HG02798 (cell line): ENCODE measurements around the gene MTHFSD.

Experiments used
- ATAC-seq: cut with Tn5 transposase; IDR thresholded peaks from one replicate; pipeline ENCODE4 v1.9.1; 2021; ENCODE audit warnings: mild to moderate bottlenecking; ENCODE audit not compliant: unreplicated experiment, poor library complexity

MTHFSD gene

DNA sequence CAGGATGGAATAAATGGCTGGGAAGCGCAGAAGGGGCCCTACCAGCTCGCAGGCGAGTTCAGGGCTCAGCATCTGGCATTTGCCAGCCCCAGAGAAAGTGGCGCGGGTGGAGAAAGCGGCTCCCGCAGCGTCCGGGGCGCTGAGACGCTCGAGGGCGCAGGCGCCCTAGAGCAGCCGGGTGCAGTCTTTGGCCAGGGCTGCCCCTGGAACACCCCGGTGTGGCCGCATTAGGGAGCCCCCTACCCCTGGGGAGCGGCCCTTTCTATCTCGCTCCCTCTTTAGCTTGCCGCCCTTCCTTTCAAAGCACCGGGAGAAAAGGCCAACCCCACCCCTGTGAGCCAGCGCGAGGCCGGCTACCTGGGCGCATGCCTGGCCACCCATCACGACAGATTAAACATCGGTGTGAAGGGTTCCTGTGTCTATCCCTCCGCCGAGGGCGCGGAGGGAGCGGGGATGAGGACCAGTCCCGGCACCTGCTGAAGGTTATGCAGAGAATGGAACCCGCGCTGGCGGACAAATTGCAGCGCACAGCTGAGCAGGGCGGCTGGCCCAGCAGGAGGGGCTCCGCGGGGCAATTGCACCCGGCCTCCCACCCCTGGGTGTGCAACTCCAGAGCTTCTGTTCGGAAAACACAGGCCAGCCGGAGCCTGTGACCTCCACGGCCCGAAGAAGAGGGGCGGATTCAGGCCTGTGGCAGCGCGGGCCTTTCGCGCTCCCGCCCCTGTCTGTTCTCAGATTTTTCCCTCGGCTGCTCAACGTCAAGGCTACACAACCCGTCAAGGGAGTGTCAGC, 60.3 kb downstream of the MTHFSD start:
- no peak for ATAC-seq

DNA sequence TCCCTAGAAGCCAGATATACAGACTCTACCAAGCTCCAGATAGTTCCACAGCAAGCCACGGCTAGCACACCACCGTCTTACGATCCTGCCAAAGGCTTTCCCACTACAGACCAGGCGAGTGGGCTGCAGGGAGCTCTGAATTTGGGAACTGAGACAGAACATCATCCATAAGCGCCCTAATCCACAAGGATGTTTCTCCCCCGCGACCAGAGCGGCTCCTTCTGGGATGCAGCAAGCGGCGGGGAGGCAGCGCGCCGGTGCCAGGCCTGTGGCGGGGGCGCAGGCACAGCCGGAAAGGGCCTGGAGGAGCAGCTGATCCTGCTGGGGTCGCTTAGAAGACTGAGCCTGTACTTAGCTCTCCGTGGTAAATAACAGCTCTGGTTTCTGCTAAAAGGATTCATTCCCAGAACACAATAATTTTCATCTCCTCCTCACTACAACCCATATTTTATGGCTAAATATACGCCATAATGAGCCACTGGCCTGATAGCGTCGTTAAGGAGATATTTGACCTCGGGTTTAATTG, 60.9 kb downstream of the MTHFSD start:
- ATAC-seq: no peak

DNA sequence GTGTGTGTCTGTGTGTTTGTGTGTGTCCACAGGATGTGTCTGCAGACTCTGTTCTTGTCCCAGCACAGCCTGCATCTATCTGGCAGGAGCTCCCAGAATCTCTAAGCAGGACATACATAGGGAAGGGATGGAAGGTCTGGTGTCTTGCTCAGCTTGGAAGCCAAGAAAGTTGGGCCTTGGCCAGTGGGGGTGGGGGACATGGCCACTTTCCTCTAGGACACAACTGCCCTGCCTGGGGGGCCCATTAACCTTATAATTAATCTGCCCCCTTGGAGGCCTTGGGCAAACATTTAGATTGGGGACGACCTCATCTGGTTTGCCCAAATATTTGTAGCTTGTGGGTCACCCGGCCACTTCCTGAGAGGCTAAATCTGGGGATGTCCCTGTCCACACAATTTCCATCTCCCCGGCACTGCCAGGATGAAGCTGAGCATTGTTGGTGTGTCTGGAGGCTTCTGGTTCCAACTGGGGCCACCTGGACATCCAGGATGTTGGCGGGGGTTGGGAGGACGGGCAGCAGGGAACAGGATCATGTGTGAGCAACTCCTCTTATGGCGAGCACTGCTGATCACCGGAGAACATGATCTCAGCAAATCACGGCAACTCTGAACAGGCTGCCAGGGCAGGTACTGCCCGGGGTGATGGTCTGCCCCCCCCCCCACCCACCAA, 61.9 kb downstream of the MTHFSD start:
- ATAC-seq: no peak

DNA sequence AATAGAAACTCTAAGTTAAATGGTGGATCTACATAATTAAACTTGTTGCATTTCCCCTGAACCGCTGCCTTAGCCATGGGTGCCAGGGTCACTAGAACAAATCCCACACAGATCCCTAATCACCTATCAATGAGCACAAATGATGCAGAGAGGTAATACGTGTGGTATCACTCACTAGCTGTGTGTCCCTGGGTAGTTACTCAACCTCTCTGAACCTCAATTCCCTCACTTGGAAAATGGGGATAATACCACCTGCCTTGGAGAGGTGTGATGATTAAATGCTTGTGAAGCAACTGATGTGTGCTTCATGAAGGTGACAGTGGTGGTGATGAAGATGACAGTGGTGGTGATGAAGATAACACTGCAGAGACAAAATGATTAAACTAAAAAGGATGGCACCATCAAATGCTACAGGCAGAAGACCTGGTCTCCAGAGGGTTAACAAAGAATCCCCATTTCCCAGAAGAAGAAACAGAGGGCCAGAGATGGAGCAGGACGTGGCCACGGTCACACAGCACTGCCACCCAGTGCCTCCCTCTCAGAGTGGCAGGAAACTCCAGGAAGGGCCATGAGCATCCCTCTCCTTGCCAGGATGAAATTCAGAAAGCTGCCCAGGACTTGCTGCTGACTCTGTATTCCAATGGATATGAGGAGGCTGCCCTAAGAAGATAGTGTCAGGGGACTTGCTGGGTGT, 62.6 kb downstream of the MTHFSD start:
- ATAC-seq: no peak

DNA sequence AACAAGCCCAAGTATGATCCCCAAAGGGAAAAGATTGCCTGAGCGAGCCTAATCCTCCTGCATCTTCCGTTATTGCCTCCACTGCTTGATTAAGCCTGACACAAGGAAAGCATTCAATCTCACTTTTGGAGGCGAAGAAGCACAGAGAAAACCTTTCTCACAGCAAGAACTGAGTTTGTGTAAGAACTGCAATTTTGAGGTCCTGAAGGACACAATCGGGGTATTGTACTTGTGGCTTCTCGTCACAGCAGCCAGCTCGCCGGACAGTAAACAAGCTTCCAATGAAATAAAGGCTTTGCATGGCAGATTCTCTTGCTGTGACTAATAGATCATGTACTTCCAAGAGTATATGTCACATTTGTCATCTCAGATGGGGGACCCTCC, 63.4 kb downstream of the MTHFSD start:
- no peak for ATAC-seq

DNA sequence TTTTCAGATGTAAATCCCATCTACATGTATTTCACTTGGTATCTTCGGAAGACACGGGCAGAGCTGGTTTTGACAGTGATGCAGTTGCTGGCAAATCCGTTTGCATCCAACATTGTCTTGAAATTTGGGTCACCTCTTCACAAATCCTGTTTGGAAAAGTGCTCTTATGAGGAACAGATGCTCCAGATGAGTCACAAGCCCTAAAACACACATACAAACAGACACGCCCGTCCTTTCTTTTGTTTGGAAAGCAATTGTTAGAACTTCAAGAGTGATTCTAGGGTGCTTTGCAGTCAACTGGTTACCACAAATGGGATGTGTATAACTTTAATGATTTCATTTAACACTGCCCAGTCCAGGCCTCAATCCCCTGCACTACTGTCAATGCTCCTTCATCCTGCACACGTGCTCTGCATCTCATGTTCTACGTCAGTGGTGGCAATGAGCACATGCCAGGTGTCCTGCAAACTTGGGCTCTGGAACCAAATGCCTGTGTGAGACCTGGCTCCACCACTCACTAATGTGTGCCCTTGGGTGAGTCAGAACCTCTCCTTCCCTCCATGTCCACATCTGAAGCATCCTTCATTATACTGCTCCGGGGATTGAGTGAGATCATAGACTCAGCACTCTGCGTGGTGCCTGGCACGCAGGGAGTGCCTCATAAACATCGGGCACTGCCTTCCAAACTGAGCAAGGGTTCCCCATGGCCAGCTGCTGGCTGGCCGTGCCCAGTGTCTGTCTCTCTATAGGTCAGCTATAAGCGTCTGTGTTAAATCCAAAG, 64.0 kb downstream of the MTHFSD start:
- no peak for ATAC-seq

DNA sequence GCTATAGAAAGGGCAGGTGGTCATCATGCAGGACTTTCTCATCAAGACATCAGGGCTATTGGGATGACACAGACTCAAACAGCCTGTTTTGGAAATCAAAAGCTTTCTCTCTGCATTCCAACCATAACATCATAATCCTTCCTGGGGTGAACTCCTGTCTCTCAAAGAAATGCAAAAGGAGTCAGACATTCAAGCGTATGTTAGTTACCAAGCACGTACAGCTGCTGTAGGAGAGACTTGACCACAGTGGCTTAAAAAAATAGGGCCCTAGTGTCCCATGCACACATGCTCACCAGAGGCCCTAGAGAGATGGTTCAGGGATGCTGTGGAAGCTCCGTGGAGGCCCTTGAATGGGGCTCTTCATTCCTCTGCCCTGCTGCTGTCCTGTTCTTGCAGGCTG, 69.3 kb downstream of the MTHFSD start:
- ATAC-seq: no peak

DNA sequence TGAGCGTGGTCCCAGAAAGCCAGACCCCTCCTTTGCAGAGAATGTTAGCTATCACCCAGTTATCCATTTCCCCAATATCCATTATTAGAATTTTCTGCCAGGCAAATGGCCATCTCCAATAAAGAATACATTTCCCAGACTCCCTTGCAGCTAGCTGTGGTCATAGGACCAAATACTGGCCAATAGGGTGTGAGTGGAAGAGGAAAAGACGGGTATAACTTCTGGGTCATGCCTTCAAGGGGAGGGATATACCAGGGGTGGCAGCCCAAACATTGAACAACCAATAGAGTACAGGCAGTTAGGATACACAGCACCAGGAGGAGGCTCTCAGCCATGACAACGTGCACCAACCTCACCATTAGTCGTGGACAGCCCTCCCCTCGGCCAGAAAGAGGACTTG, 70.8 kb downstream of the MTHFSD start:
- ATAC-seq: no peak

DNA sequence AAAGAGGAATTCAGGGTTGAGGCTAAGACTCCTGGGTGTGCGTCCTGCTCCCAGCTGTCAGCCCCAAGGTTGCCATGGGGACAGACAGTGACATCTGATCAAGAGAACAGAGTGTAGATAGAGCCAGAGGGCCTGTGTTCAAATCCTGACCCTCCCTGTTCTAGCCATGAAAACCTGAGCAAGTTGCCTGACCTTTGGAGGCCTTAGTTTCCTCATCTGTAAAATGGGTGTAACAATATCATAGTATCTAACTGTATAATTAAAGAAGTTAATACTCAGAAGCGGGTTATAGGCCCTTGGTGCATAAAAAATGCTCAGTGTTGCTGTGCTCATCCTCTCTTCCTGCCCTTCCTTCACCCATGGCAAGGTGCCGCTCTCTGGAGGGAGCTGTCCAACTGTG, 73.4 kb downstream of the MTHFSD start:
- ATAC-seq: no peak

DNA sequence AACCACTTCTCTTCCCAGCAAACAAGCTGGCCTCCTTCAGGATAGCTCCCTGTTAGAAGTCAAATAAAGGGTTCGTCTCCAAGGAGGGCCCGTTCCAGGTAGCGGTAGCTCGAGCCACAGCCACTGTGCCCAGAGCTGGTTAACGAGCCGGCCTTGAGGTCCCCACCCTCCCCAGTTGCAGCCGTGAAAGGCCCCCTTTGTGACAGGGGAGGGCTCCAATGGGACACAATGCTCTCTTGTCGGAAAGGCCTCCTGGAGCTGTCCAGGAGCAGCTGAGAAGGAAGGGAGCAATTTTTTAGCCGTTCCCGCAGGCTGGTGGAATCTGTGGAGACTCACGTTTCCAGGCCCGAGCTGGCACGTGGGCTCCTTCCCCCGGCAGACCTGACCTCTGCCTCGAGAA, 74.6 kb downstream of the MTHFSD start:
- no peak for ATAC-seq
